K562 (cell line): Measurements from ENCODE around the gene CPT1A. TPM values are rescaled to one million over a fixed set of nuclear protein-coding genes. Genes with fewer than 3 reads are reported as not detected.

ENCODE experiments used
- ATAC-seq: fragments of 200-7000 bp; cut with Tn5 transposase; 3 replicates; pipeline ENCODE4 v1.9.1; 2020; ENCODE audit warnings: moderate library complexity
- BruUV-seq: library from RNA; stranded (reverse); fragments of 400-500 nt; replicated peaks from 2 replicates; lab custom pipeline; 2021; lab: Mats Ljungman, UMichigan
- CTCF ChIA-PET: fragments of 300-600 bp; formaldehyde crosslinking; extraction: SDS; loops from one replicate; lab custom pipeline; 2021; ENCODE audit warnings: low intra/inter-chr PET ratio; lab: Yijun Ruan, JAX
- POLR2A ChIA-PET: fragments of 300-600, 350-650 bp; sonication (Branson Sonifier 250); formaldehyde crosslinking; extraction: SDS; loops from one replicate; lab custom pipeline; 2021; ENCODE audit warnings: antibody characterized with exemption, inconsistent platforms; lab: Yijun Ruan, JAX
- DNase-seq, 4 experiments: peaks; one replicate each; pipeline versions ENCODE4 v3.0.0 to v3.0.0-alpha.2; 2011 to 2018; ENCODE audit warnings: low spot score in 3 of 4, mixed read lengths in 3 of 4; ENCODE audit errors: extremely low read depth in 1 of 4
- FAIRE-seq: peaks from 2 replicates; lab custom pipeline; 2011; peaks lifted over from hg19 to GRCh38; lab: Jason Lieb, UNC
- H2AFZ ChIP-seq: 2 replicates; pipeline ENCODE4 v1.6.0; 2011; ENCODE audit warnings: low read depth, low read length, control low read depth, inconsistent platforms
- H3K27ac ChIP-seq: fragments of 200-600 bp; 3 replicates; pipeline ENCODE4 v1.8.0; 2011; ENCODE audit warnings: low read depth, mild to moderate bottlenecking, control low read depth, inconsistent platforms, low read length, moderate library complexity, mixed read lengths; ENCODE audit errors: extremely low read depth
- H3K27me3 ChIP-seq, 2 experiments: fragments of 300-600 bp in 1 of 2; 2 replicates in 1 of 2; 3 replicates in 1 of 2; pipeline versions ENCODE4 v1.6.0 to v1.8.0; 2011; ENCODE audit warnings: inconsistent platforms in 2 of 2, low read length in 2 of 2, mild to moderate bottlenecking in 1 of 2, mixed read lengths in 1 of 2, moderate library complexity in 1 of 2; ENCODE audit not compliant: control insufficient read depth in 2 of 2, insufficient read depth in 2 of 2
- H3K36me3 ChIP-seq: fragments of 300-600 bp; 3 replicates; pipeline ENCODE4 v1.8.0; 2011; ENCODE audit warnings: mild to moderate bottlenecking, low read length, inconsistent platforms; ENCODE audit not compliant: control insufficient read depth, insufficient read depth
- H3K4me1 ChIP-seq, 2 experiments: fragments of 200-600 bp in 1 of 2; replicated peaks in 1 of 2; 2 replicates in 1 of 2; 3 replicates in 1 of 2; pipeline versions ENCODE4 v1.5.1 to v1.8.0; 2011; ENCODE audit warnings: inconsistent platforms in 2 of 2, low read length in 2 of 2, mild to moderate bottlenecking in 1 of 2, mixed read lengths in 1 of 2, moderate library complexity in 1 of 2; ENCODE audit not compliant: control insufficient read depth in 2 of 2, insufficient read depth in 2 of 2
- H3K4me2 ChIP-seq: 2 replicates; pipeline ENCODE4 v1.6.1; 2011; ENCODE audit warnings: low read length, control low read depth, inconsistent platforms, mixed read lengths; ENCODE audit not compliant: insufficient read depth
- H3K4me3 ChIP-seq: fragments of 200-600 bp; sonication (generic), shearing (Covaris generic); 2 replicates; pipeline ENCODE4 v1.5.1; 2016; ENCODE audit warnings: control low read depth, inconsistent platforms
- H3K79me2 ChIP-seq: fragments of 200-600 bp; 3 replicates; pipeline ENCODE4 v1.8.0; 2011; ENCODE audit warnings: low read length, inconsistent platforms; ENCODE audit not compliant: control insufficient read depth, insufficient read depth
- H3K9ac ChIP-seq, 2 experiments: 2 replicates each; pipeline versions ENCODE4 v1.6.0 to v1.6.1; 2011; ENCODE audit warnings: low read depth in 2 of 2, low read length in 2 of 2, control low read depth in 1 of 2, inconsistent platforms in 1 of 2, mild to moderate bottlenecking in 1 of 2, mixed read lengths in 1 of 2; ENCODE audit not compliant: insufficient read depth in 1 of 2
- H3K9me1 ChIP-seq: one replicate; pipeline ENCODE4 v1.6.0; 2011; ENCODE audit warnings: inconsistent platforms, mild to moderate bottlenecking, low read length, moderate library complexity; ENCODE audit not compliant: control insufficient read depth, insufficient read depth
- H3K9me3 ChIP-seq: replicated peaks from 2 replicates; pipeline ENCODE4 v1.5.1; 2011; ENCODE audit warnings: low read depth, low read length, inconsistent platforms; ENCODE audit not compliant: control insufficient read depth, insufficient read depth
- H4K20me1 ChIP-seq: replicated peaks from 2 replicates; pipeline ENCODE4 v1.6.1; 2011; ENCODE audit warnings: low read length, inconsistent platforms, mixed read lengths; ENCODE audit not compliant: control insufficient read depth, insufficient read depth
- BCOR ChIP-seq: fragments of 450-650 bp; IDR thresholded peaks from 2 replicates; pipeline ENCODE4 v1.6.1; 2016
- CREB5 ChIP-seq: fragments of 250-450 bp; sonication (Bioruptor Pico); IDR thresholded peaks from 2 replicates; pipeline ENCODE4 v1.5.0; 2020; ENCODE audit warnings: mild to moderate bottlenecking
- E2F1 ChIP-seq: sonication (generic); formaldehyde crosslinking; IDR thresholded peaks from 2 replicates; pipeline ENCODE4 v1.8.1; 2023; ENCODE audit warnings: mild to moderate bottlenecking, missing genetic modification reagents, moderate library complexity
- EHMT2 ChIP-seq: fragments of 450-650 bp; IDR thresholded peaks from 2 replicates; pipeline ENCODE4 v1.6.1; 2018; ENCODE audit warnings: antibody characterized with exemption
- ELK1 ChIP-seq: sonication (generic); formaldehyde crosslinking; IDR thresholded peaks from 2 replicates; pipeline ENCODE4 v1.8.1; 2022; ENCODE audit warnings: missing genetic modification reagents
- EP400 ChIP-seq: fragments of 450-650 bp; IDR thresholded peaks from 2 replicates; pipeline ENCODE4 v1.6.1; 2017; ENCODE audit warnings: antibody characterized with exemption, mild to moderate bottlenecking, moderate library complexity
- ETS1 ChIP-seq: conservative IDR thresholded peaks from 2 replicates; pipeline ENCODE4 v1.6.1; 2011; ENCODE audit warnings: low read depth, mild to moderate bottlenecking, low read length; ENCODE audit not compliant: control insufficient read depth
- KDM4B ChIP-seq, 2 experiments: fragments of 450-650 bp in 1 of 2; sonication (generic) in 1 of 2; IDR thresholded peaks; 2 replicates each; pipeline ENCODE4 v1.6.1; 2016 to 2017; ENCODE audit warnings: borderline replicate concordance in 2 of 2, antibody characterized with exemption in 1 of 2, low read depth in 1 of 2, mild to moderate bottlenecking in 1 of 2
- ZNF143 ChIP-seq: sonication (generic); formaldehyde crosslinking; IDR thresholded peaks from 2 replicates; pipeline ENCODE4 v1.9.0; 2022; ENCODE audit warnings: mild to moderate bottlenecking, missing genetic modification reagents
- ZNF239 ChIP-seq: fragments of 250-450 bp; sonication (Bioruptor Pico); IDR thresholded peaks from 2 replicates; pipeline ENCODE4 v1.4.0; 2020; ENCODE audit warnings: mild to moderate bottlenecking
- ZNF282 ChIP-seq: sonication (generic); formaldehyde crosslinking; IDR thresholded peaks from 2 replicates; pipeline ENCODE4 v1.8.1; 2023; ENCODE audit warnings: missing genetic modification reagents
- WGBS: fragments of 100-300 bp; shearing (Covaris generic); methylation state at CpG from one replicate; pipeline ENCODE4 v1.1.6; 2016; ENCODE audit warnings: low coverage, mixed read lengths; ENCODE audit not compliant: insufficient coverage; ENCODE audit errors: missing lambda C conversion rate; 5-methylcytosine and 5-hydroxymethylcytosine counted together
- in situ Hi-C: fragments of 300-500 bp; cut with MboI; formaldehyde crosslinking; loops from 4 replicates; pipeline ENCODE4 v1.15.0; 2018; ENCODE audit warnings: inconsistent platforms, mixed read lengths
- intact Hi-C: fragments of 100-400 bp; cut with micrococcal nuclease; formaldehyde crosslinking; loops from 2 replicates; pipeline ENCODE4 v1.14.2; 2022
- polyA plus RNA-seq, 8 experiments: library from polyadenylated mRNA; depleted of rRNA in 4 of 8; stranded (reverse) in 5 of 8; unstranded in 3 of 8; fragments of >200 nt; fragmentation: Nextera tagmentation in 2 of 8; fragmentation: Illumina TruSeq in 1 of 8; extraction: Ambion mirVana in 2 of 8; extraction: Trizol in 1 of 8; gene quantifications; 2 replicates each; pipeline versions ENCODE4 v1.2.1 to v1.2.3, GENCODE V29; 2011 to 2014; ENCODE audit warnings: inconsistent platforms in 1 of 8, missing spikeins in 1 of 8
- total RNA-seq, 7 experiments: library from RNA; depleted of rRNA in 6 of 7; stranded (reverse); fragments of >200 nt in 6 of 7; fragmentation: Illumina TruSeq in 2 of 7; extraction: Trizol in 2 of 7; gene quantifications; 2 replicates each; pipeline versions ENCODE4 v1.2.1 to v1.2.3, GENCODE V29; 2011 to 2021; ENCODE audit warnings: low replicate concordance in 1 of 7

The CPT1A gene
- total and polyA plus RNA-seq, 9 of the 15 experiments (the other 6 are each of a cell fraction or from before 2014, with no cell fraction given): 2.6 to 29.1 (median 12.3) TPM

- no peak for TF ChIP-seq ZNF239 (CRISPR knock-in tag)
- TF ChIP-seq EHMT2: peak; percentile 64; the same call in 1 of the 2 replicates
- TF ChIP-seq CREB5 (CRISPR knock-in tag): no peak
- no peak for TF ChIP-seq EP400
- TF ChIP-seq KDM4B (IDR thresholded peaks at IDR 0.05; ENCODE audit: borderline replicate concordance in 2 of 2, low read depth in 1 of 2): no peak
- TF ChIP-seq ELK1 (CRISPR knock-in tag): no peak
- TF ChIP-seq, all 486 proteins: peak for 4
These were observed 127.5 kb downstream of the CPT1A start (continued) for GRCh38 chr11:68714060-68714856.

GRCh38 chr11:68711114-68711513 lies 130.6 kb downstream of the CPT1A start:
- H3K9me3 ChIP-seq: no peaks in the 10 kb centered on the region
- no peaks in the 10 kb centered on the region for H3K9me1 ChIP-seq
- peaks cover 0 to 9% of the 10 kb centered on the region in 2 experiments; a peak in 1 of 5 replicates for H3K4me1 ChIP-seq
- no peaks in the 10 kb centered on the region for H4K20me1 ChIP-seq
- POLR2A ChIA-PET: interaction anchor here (0.5 kb wide), 1 partner anchor 111 kb away, joined by 3 read pairs; no protein-coding TSS in a partner anchor
- no peak overlapping the region for H3K4me3 ChIP-seq
- no peak overlapping the region for H3K27ac ChIP-seq
- no peaks in the 10 kb centered on the region for H3K36me3 ChIP-seq
- ATAC-seq (no peak), FAIRE-seq (no peak), DNase-seq (no peak)
- peaks cover 21 to 80% of the 10 kb centered on the region in 2 experiments for H3K27me3 ChIP-seq
- no peaks in the 10 kb centered on the region for H3K79me2 ChIP-seq
- 30% methylated on average over 8 of the region's 8 CpGs for WGBS
- in situ Hi-C loops (no loop called here), intact Hi-C loops (no loop called here)
- CTCF ChIA-PET: no interaction called here
- H3K4me2 ChIP-seq: no peak overlapping the region
- no peak overlapping the region for H3K9ac ChIP-seq
- no peak overlapping the region for H2AFZ ChIP-seq
- BruUV-seq: no TSS peak
- TF ChIP-seq ZNF143 (CRISPR knock-in tag): no peak
- TF ChIP-seq ZNF282: no peak
- TF ChIP-seq BCOR: no peak
- no peak for TF ChIP-seq E2F1 (CRISPR knock-in tag)
- no peak for TF ChIP-seq ETS1
